ENCODE results near the gene NOL4L. TPM values are rescaled to one million over a fixed set of nuclear protein-coding genes. Genes with fewer than 3 reads are reported as not detected.

Gene NOL4L
- total RNA-seq, 4 donors from 2014 or later: 45.6 to 105 (median 85.9) TPM

DNA sequence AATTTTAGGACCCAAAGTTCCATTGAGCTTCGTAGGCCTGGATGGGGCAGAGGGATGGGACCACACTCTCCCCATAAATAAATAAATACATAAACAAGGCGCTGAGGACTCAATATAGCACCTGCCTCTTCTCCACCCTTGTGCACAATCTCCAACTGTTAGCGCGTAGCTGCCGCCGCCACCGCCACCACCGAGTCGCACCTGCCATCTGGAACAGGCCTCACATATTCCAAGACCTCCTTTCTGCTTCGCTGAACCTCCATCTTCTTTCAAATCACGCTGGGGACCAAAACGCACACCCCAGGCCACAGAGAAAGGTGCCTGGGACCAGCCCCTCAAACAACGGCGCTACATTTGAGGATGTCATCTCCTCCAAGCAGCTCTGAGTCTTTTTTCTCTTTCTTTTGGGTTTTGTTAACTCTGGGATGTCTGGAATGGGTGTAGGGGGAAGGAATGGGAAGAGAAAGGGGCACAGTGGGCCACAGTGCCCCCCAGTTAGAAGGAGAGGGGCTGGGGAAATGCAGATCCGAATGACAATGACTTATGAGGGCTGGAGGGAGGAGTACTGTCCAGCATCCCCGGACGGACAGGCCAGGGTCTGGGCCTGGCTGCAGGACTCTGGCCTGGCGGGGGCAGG, 49.7 kb downstream of the NOL4L start:
- H3K27ac ChIP-seq: peak overlapping the region; percentile 55 to 73 (median 68)
- H3K36me3 ChIP-seq: no peaks in the 10 kb centered on the region
- H3K4me3 ChIP-seq: peak overlapping the region in 1 of 4 donors; percentile 56
- peaks cover 15 to 39% (median 29%) of the 10 kb centered on the region in 4 donors for H3K4me1 ChIP-seq
- intact Hi-C loops (cut with DNase I; ENCODE audit: low total_unique reads): loop anchor here (5.0 kb wide), 1 partner anchor 473 kb away; no protein-coding TSS in a partner anchor
- no peaks in the 10 kb centered on the region for H3K9me3 ChIP-seq
- WGBS, 2 donors (ENCODE audit: low coverage in 1 of 2): 61 to 74% methylated on average over 8 to 18 of the region's 18 CpGs
- in situ Hi-C loops (cut with MboI; ENCODE audit: low pct_ligation_motif_present in 1 of 4, low pct_unique_long_range_greater_than_20kb in 1 of 4, low sequenced_read_pairs in 3 of 4): no loop called here
- no peaks in the 10 kb centered on the region for H3K27me3 ChIP-seq
- no peak for TF ChIP-seq EP300 (IDR thresholded peaks at IDR 0.05; ENCODE audit: low read depth)
- TF ChIP-seq POLR2A (IDR thresholded peaks at IDR 0.05): no peak
- no peak for TF ChIP-seq POLR2AphosphoS5 (IDR thresholded peaks at IDR 0.05)
- TF ChIP-seq, protein P1, sequence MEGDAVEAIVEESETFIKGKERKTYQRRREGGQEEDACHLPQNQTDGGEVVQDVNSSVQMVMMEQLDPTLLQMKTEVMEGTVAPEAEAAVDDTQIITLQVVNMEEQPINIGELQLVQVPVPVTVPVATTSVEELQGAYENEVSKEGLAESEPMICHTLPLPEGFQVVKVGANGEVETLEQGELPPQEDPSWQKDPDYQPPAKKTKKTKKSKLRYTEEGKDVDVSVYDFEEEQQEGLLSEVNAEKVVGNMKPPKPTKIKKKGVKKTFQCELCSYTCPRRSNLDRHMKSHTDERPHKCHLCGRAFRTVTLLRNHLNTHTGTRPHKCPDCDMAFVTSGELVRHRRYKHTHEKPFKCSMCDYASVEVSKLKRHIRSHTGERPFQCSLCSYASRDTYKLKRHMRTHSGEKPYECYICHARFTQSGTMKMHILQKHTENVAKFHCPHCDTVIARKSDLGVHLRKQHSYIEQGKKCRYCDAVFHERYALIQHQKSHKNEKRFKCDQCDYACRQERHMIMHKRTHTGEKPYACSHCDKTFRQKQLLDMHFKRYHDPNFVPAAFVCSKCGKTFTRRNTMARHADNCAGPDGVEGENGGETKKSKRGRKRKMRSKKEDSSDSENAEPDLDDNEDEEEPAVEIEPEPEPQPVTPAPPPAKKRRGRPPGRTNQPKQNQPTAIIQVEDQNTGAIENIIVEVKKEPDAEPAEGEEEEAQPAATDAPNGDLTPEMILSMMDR (IDR thresholded peaks at IDR 0.05): no peak
- no peak for DNase-seq

- TF ChIP-seq, protein P1 (IDR thresholded peaks at IDR 0.05): no peak
- TF ChIP-seq POLR2AphosphoS5 (IDR thresholded peaks at IDR 0.05) (no peak), EP300 (IDR thresholded peaks at IDR 0.05; ENCODE audit: low read depth) (no peak), POLR2A (IDR thresholded peaks at IDR 0.05) (no peak)
- Histone ChIP-seq H3K36me3 (no peaks in the 10 kb centered on the region), H3K9me3 (no peaks in the 10 kb centered on the region), H3K27me3 (no peaks in the 10 kb centered on the region), H3K4me1 (peaks cover 15 to 36% (median 27%) of the 10 kb centered on the region in 4 donors), H3K4me3 (no peak overlapping the region), H3K27ac (peak overlapping the region; percentile 55 to 73 (median 68))
- no peak for DNase-seq
- in situ Hi-C loops (cut with MboI; ENCODE audit: low pct_ligation_motif_present in 1 of 4, low pct_unique_long_range_greater_than_20kb in 1 of 4, low sequenced_read_pairs in 3 of 4) (loop anchor here in 1 of 4 donors (5.0 kb wide), 1 partner anchor 118 kb away; no protein-coding TSS in a partner anchor), intact Hi-C loops (cut with DNase I; ENCODE audit: low total_unique reads) (loop anchor here (5.0 kb wide), 1 partner anchor 472 kb away; no protein-coding TSS in a partner anchor)
- 50% methylated on average over 2 to 8 of the region's 8 CpGs for WGBS, 2 donors (ENCODE audit: low coverage in 1 of 2)
Observed at GRCh38 chr20:32534661-32535240, 50.4 kb downstream of the NOL4L start.

GRCh38 chr20:32533732-32534131, 51.4 kb downstream of the NOL4L start:
- Histone ChIP-seq H3K4me3 (no peak overlapping the region), H3K27ac (no peak overlapping the region), H3K4me1 (peaks cover 15 to 26% (median 21%) of the 10 kb centered on the region in 4 donors), H3K36me3 (no peaks in the 10 kb centered on the region), H3K9me3 (no peaks in the 10 kb centered on the region), H3K27me3 (no peaks in the 10 kb centered on the region)
- no peak for TF ChIP-seq EP300 (IDR thresholded peaks at IDR 0.05; ENCODE audit: low read depth)
- TF ChIP-seq POLR2AphosphoS5 (IDR thresholded peaks at IDR 0.05): no peak
- TF ChIP-seq, protein P1 (IDR thresholded peaks at IDR 0.05): no peak
- no peak for TF ChIP-seq POLR2A (IDR thresholded peaks at IDR 0.05)
- intact Hi-C loops (cut with DNase I; ENCODE audit: low total_unique reads) (no loop called here), in situ Hi-C loops (cut with MboI; ENCODE audit: low pct_ligation_motif_present in 1 of 4, low pct_unique_long_range_greater_than_20kb in 1 of 4, low sequenced_read_pairs in 3 of 4) (loop anchor here in 1 of 4 donors (5.0 kb wide), 1 partner anchor 119 kb away; no protein-coding TSS in a partner anchor)
- WGBS, 2 donors (ENCODE audit: low coverage in 1 of 2): 93% methylated on average over 6 of the region's 6 CpGs; no CpG with 5 or more reads in 1 of the 2 donors
- no peak for DNase-seq

DNA sequence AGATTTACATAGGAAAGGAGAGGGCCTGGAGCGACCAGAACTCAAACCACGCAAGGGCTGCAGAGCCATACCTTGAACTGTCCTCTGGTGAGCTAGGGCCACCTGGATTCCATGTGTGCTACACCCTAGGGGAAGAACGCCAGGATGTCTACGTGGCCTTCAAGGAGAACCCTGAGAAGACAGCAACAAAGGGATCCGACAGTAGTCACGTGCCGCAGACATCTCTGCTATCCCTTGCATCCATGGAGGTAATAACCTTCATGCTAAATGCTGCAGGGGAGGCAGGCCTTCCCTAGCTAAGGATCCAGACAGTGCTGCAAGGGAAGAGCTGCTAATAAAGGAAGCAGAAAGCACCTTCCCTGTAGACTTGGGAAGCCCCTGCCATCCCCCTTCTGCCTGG, 52.9 kb downstream of the NOL4L start:
- H3K27ac ChIP-seq: no peak overlapping the region
- no peaks in the 10 kb centered on the region for H3K9me3 ChIP-seq
- no peaks in the 10 kb centered on the region for H3K36me3 ChIP-seq
- H3K27me3 ChIP-seq: no peaks in the 10 kb centered on the region
- H3K4me3 ChIP-seq: no peak overlapping the region
- peaks cover 3 to 14% (median 7%) of the 10 kb centered on the region in 4 donors for H3K4me1 ChIP-seq
- WGBS, 2 donors (ENCODE audit: low coverage in 1 of 2): 97% methylated on average over 7 of the region's 7 CpGs; no CpG with 5 or more reads in 1 of the 2 donors
- intact Hi-C loops (cut with DNase I; ENCODE audit: low total_unique reads) (no loop called here), in situ Hi-C loops (cut with MboI; ENCODE audit: low pct_ligation_motif_present in 1 of 4, low pct_unique_long_range_greater_than_20kb in 1 of 4, low sequenced_read_pairs in 3 of 4) (loop anchor here in 1 of 4 donors (5.0 kb wide), 1 partner anchor 120 kb away; no protein-coding TSS in a partner anchor)
- no peak for DNase-seq
- TF ChIP-seq POLR2A (IDR thresholded peaks at IDR 0.05) (no peak), POLR2AphosphoS5 (IDR thresholded peaks at IDR 0.05) (no peak), EP300 (IDR thresholded peaks at IDR 0.05; ENCODE audit: low read depth) (no peak)
- TF ChIP-seq, protein P1 (IDR thresholded peaks at IDR 0.05): no peak
